ENCODE data around the gene KRTAP5-6. TPM values are rescaled to one million over a fixed set of nuclear protein-coding genes. Genes with fewer than 3 reads are reported as not detected.
"Not testable (repeated sequence)": the region's sequence is repeated elsewhere in the genome, so short reads cannot be mapped to it uniquely, and the experiment has no call there.

The KRTAP5-6 gene
- total RNA-seq, 1 donor from 2014 or later = not detected

GRCh38 chr11:1679881-1680280 lies 17.1 kb upstream of the KRTAP5-6 start:
- no peak for DNase-seq (ENCODE audit: extremely low spot score in 2 of 2)
- Histone ChIP-seq H3K36me3 (no peaks in the 10 kb centered on the region), H3K4me1 (no peaks in the 10 kb centered on the region), H3K9me3 (no peaks in the 10 kb centered on the region), H3K4me3 (no peak overlapping the region), H3K27ac (no peak overlapping the region), H3K27me3 (no peaks in the 10 kb centered on the region)
- TF ChIP-seq CTCF (IDR thresholded peaks at IDR 0.05) (no peak), POLR2AphosphoS5 (IDR thresholded peaks at IDR 0.05; ENCODE audit: insufficient read depth in 1 of 2, low read depth in 1 of 2) (no peak), POLR2A (IDR thresholded peaks at IDR 0.05) (no peak)
- intact Hi-C loops (cut with DNase I) = no loop called here

- no peak overlapping the region for H3K4me3 ChIP-seq
- TF ChIP-seq POLR2A (IDR thresholded peaks at IDR 0.05) = no peak
- no peak for TF ChIP-seq POLR2AphosphoS5 (IDR thresholded peaks at IDR 0.05; ENCODE audit: insufficient read depth in 1 of 2, low read depth in 1 of 2)
- no peak for TF ChIP-seq CTCF (IDR thresholded peaks at IDR 0.05)
- no peaks in the 10 kb centered on the region for H3K27me3 ChIP-seq
- no peaks in the 10 kb centered on the region for H3K9me3 ChIP-seq
- no peaks in the 10 kb centered on the region for H3K36me3 ChIP-seq
- DNase-seq (ENCODE audit: extremely low spot score in 2 of 2) = no peak
- no peak overlapping the region for H3K27ac ChIP-seq
- H3K4me1 ChIP-seq = no peaks in the 10 kb centered on the region
- intact Hi-C loops (cut with DNase I) = no loop called here
Observed at GRCh38 chr11:1682225-1682905, 14.6 kb upstream of the KRTAP5-6 start.

- H3K27ac ChIP-seq; H3K27me3 ChIP-seq; DNase-seq (ENCODE audit: extremely low spot score in 2 of 2); H3K36me3 ChIP-seq; H3K9me3 ChIP-seq; H3K4me3 ChIP-seq; H3K4me1 ChIP-seq; intact Hi-C loops (cut with DNase I): not testable (repeated sequence)
Observed at GRCh38 chr11:1683216-1683615, 13.8 kb upstream of the KRTAP5-6 start.

GRCh38 chr11:1683904-1684572 lies 13.0 kb upstream of the KRTAP5-6 start:
- H3K36me3 ChIP-seq; H3K4me1 ChIP-seq; H3K9me3 ChIP-seq; intact Hi-C loops (cut with DNase I); DNase-seq (ENCODE audit: extremely low spot score in 2 of 2); H3K4me3 ChIP-seq; H3K27ac ChIP-seq; H3K27me3 ChIP-seq: not testable (repeated sequence)

- intact Hi-C loops (cut with DNase I); H3K36me3 ChIP-seq; DNase-seq (ENCODE audit: extremely low spot score in 2 of 2); H3K27ac ChIP-seq; H3K4me1 ChIP-seq; H3K27me3 ChIP-seq; H3K4me3 ChIP-seq; H3K9me3 ChIP-seq: not testable (repeated sequence)
Observed at GRCh38 chr11:1684886-1685874, 11.8 kb upstream of the KRTAP5-6 start.

- H3K36me3 ChIP-seq; intact Hi-C loops (cut with DNase I); H3K4me3 ChIP-seq; H3K9me3 ChIP-seq; H3K4me1 ChIP-seq; H3K27ac ChIP-seq; DNase-seq (ENCODE audit: extremely low spot score in 2 of 2); H3K27me3 ChIP-seq: not testable (repeated sequence)
Observed at GRCh38 chr11:1686220-1686619, 10.8 kb upstream of the KRTAP5-6 start.

GRCh38 chr11:1688336-1688947 lies 8.6 kb upstream of the KRTAP5-6 start:
- H3K4me1 ChIP-seq; H3K4me3 ChIP-seq; H3K27me3 ChIP-seq; intact Hi-C loops (cut with DNase I); H3K27ac ChIP-seq; H3K9me3 ChIP-seq; H3K36me3 ChIP-seq; DNase-seq (ENCODE audit: extremely low spot score in 2 of 2): not testable (repeated sequence)

GRCh38 chr11:1689250-1690166 lies 7.5 kb upstream of the KRTAP5-6 start:
- intact Hi-C loops (cut with DNase I) = loop anchor here (10.0 kb wide), 1 partner anchor 465 kb away; no protein-coding TSS in a partner anchor
- not testable (repeated sequence) for H3K27me3 ChIP-seq, H3K4me3 ChIP-seq, H3K9me3 ChIP-seq, H3K36me3 ChIP-seq, H3K27ac ChIP-seq
- H3K4me1 ChIP-seq = peaks cover 16% of the 10 kb centered on the region
- DNase-seq (ENCODE audit: extremely low spot score in 2 of 2) = peak in 1 of 2 donors; percentile 88

Data from vagina (tissue), 2 donors.